Epithelial cell of proximal tubule (primary cell): ENCODE measurements around the gene LRRC45. TPM values are rescaled to one million over a fixed set of nuclear protein-coding genes. Genes with fewer than 3 reads are reported as not detected.
A peak's percentile ranks its signal among the peaks of the same experiment; 100 is the strongest.

Source experiments
- DNase-seq: peaks from one replicate; pipeline ENCODE4 v3.0.0-alpha.2; 2011; ENCODE audit warnings: low read depth
- H3K4me3 ChIP-seq: 2 replicates; pipeline ENCODE4 v1.5.1; 2011; ENCODE audit warnings: low read depth, mild to moderate bottlenecking, low read length
- CTCF ChIP-seq: conservative IDR thresholded peaks from 2 replicates; pipeline ENCODE4 v1.5.1; 2012; ENCODE audit warnings: low read depth, mild to moderate bottlenecking, low read length
- total RNA-seq: library from RNA; depleted of rRNA; stranded (reverse); fragments of >200 nt; gene quantifications from 2 replicates; pipeline ENCODE4 v1.2.3, GENCODE V29; 2015

The LRRC45 gene
- total RNA-seq: 44.5 and 44.6 TPM in 2 replicates

- H3K4me3 ChIP-seq: peak within 1 kb of the TSS; percentile 91
- TF ChIP-seq CTCF: no peak
- peak; percentile 84 for DNase-seq
Observed at GRCh38 chr17:82022981-82023446, at the start of gene LRRC45. Gene LRRC45, plus strand, starts transcription at chr17:82023305. Its CDS starts 339 bp downstream, at chr17:82023644.

DNA sequence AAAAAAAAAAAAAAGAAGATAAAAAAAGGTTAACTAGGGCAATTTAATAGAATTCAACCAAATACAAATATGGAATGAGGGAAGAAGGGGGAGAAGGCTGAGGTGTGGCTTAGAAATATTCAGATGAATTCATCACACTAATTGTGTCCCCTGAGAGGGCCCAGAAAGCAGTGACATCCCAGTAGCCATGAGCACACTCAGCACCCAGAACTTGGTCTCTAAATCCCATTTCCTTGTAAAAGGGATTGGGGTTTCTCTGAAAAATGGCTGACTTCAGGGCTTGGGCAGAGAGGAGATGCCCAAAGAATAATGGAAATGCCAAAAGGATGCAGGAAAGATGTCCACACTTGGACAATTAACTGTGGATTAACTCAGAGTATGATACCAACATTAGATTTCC, 49.7 kb upstream of the LRRC45 start:
- H3K4me3 ChIP-seq: no peak overlapping the region
- TF ChIP-seq CTCF: no peak
- no peak for DNase-seq

DNA sequence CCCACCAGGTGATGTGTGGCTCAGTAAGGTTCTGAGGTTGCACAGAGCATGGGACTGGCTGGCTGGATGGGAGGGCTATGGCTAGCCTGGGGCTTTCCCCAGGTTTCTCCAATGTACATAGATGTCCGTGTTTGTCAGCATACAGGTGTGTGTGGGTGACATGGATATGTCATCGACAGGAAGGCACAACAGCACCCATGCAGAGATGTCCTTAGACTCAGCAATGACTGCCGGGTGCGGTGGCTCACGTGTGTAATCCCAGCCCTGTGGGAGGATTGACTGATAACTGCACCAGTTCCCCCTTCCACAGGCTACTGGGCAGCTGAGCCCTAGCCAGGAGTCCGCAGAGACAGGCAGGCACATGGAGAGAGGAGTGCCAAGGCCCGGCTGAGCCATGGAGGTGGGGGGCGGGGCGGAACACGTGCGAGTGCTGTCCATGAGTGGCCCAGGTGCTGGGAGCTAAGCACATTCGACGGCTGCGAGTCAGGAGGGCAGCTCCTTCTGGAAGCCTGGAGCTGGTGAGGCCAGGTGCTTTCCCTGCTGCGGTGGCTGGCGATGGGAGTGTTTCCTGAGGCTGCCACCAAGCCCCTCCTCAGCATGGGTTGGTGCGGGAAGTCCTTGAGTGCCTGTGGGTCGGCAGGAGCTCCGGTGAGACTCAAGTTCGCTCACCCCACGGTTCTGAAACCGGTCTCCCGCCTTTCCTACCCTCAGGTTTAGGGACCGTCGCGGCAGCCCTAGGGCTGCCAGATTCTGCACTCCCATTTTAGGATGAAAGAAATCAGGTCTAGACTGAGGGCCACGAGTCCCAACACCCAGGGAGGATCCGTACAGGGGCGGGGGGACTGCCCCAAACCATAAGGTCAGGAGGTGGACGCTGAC, 46.5 kb upstream of the LRRC45 start:
- no peak for TF ChIP-seq CTCF
- DNase-seq: no peak

DNA sequence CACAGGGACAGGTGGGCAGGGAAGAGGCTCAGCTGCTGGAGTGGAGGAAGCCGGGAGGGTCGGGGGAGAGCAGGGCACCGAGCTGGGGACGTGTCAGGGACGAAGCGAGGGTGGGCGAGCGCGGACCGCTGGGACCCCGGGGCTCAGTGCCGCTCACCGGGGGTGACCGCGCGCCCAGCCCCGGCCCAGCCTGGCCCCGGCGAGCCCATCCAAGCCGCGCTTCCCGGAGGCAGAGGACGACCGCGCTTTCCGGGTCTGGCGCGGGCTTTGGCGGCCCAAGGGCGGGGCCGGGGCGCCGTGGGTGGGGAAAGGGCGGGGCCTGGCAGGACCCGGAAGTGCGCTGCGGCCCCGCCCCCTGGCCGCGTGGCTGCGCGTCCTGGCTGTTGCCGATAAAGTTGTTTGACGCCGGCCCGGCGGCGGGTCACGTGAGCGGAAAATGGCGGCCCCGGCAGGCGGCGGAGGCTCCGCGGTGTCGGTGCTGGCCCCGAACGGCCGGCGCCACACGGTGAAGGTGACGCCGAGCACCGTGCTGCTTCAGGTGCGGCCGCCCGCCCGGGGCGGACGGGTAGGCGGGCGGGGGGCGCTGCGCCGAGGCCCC, 45.8 kb upstream of the LRRC45 start, which contains the start of gene ASPSCR1:
Gene ASPSCR1, plus strand, starts transcription at position 419 of the 598 bp plus-strand sequence. Its CDS starts 18 bp downstream, at position 437.
- no peak for DNase-seq
- H3K4me3 ChIP-seq: peak within 1 kb of the TSS; percentile 91
- no peak for TF ChIP-seq CTCF

More for the DNA sequence above, 46.5 kb upstream of the LRRC45 start:
- H3K4me3 ChIP-seq: peak overlapping the region; percentile 91

GRCh38 chr17:81978524-81979298, 44.4 kb upstream of the LRRC45 start:
- TF ChIP-seq CTCF: no peak
- DNase-seq: no peak
- peak overlapping the region; percentile 91 for H3K4me3 ChIP-seq

- H3K4me3 ChIP-seq: no peak overlapping the region
- TF ChIP-seq CTCF: no peak
- no peak for DNase-seq
Observed at GRCh38 chr17:81980122-81980521, 43.0 kb upstream of the LRRC45 start.
